HG03354 (cell line): ENCODE results near the gene SPDL1.

Experiments used
- ATAC-seq: cut with Tn5 transposase; IDR thresholded peaks from one replicate; pipeline ENCODE4 v1.9.1; 2021; ENCODE audit warnings: mild to moderate bottlenecking; ENCODE audit not compliant: unreplicated experiment, poor library complexity, severe bottlenecking

Gene SPDL1, protein sequence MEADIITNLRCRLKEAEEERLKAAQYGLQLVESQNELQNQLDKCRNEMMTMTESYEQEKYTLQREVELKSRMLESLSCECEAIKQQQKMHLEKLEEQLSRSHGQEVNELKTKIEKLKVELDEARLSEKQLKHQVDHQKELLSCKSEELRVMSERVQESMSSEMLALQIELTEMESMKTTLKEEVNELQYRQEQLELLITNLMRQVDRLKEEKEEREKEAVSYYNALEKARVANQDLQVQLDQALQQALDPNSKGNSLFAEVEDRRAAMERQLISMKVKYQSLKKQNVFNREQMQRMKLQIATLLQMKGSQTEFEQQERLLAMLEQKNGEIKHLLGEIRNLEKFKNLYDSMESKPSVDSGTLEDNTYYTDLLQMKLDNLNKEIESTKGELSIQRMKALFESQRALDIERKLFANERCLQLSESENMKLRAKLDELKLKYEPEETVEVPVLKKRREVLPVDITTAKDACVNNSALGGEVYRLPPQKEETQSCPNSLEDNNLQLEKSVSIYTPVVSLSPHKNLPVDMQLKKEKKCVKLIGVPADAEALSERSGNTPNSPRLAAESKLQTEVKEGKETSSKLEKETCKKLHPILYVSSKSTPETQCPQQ

DNA sequence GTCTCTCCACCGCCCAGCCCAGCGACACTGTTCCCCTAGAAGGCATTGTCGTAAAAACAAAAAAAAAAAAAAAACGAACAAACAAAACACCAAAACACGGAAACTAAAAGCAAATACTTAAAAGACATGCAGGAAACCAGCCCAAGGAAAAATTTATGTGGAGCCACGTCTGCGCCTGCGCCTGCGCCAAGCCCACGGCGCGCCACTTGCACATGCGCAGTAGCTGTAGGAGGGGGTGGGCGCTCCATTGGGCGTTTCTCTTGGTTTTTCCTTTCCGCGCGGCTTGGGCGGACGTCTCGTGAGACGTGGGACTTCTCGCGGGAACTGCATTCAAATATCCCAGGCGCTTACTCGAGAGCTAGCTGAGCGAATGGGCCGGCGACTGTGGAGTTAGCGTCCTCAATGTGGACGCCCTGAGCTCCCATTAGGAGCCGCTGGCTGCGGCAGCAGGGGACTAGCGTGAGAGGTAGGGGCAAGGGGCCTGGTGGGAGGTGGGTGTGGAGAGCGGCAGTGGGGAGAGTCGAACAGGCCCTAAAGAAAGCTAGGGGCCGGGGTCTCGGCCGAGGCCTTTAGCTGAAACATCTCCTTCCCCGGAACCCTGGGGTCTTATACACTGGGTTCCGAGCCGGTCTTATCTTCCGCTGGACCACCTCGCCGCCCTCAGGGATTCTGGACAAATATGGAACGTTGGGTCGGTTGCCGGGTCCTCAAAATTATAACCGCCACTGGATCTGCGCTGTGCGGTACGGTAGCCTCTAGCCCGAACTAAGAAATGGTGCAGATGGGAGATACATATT, at the start of gene SPDL1:
Gene SPDL1 (plus strand): TSS at position 350 of the 797 bp plus-strand sequence. CDS start 4,644 bp downstream, outside the sequence.
- ATAC-seq: peak; percentile 91

DNA sequence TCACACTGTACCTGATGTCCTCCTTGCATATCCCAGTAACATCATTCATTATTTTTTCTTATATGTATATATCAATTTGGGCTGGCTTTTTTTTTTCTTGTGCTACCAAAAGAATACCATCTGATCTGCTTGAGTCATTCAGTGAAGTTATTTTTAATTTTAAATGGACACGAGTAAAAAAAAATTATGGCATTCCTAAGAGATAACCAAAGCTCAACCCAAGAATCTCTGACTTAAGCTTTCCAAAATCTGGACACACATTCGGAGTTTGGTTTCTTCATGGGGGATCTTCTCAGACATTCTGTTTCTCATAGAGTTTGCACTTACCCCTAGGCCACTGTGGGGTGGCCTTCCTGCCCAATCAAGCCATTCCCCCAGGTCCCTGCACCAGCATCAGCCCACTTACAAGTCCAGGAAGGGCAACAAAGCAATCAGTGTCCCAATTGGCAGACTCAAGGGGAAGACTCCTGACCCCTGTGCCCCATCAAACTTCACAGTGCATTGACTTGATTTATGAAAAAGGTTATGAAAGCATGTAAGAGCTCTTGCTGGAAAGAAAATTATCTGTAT, 49.2 kb upstream of the SPDL1 start:
- no peak for ATAC-seq

DNA sequence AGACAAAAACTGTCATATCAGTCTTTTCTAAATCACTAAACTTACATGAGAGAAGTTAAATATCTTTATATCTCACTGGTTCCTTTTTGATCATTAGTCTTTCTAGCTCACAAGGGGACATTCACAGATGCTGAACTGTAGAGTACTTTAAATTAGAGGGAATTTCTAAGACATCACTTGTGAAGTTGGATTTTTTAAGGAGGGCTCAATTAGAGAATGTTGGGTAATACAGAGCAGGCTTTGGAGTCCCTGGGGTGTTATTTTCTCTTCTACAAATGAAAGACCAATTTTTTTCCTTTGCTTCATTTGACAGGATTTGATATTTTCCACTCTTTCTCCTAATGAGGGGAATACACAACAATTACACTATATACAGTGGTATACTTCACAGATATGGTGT, 48.6 kb upstream of the SPDL1 start:
- no peak for ATAC-seq

DNA sequence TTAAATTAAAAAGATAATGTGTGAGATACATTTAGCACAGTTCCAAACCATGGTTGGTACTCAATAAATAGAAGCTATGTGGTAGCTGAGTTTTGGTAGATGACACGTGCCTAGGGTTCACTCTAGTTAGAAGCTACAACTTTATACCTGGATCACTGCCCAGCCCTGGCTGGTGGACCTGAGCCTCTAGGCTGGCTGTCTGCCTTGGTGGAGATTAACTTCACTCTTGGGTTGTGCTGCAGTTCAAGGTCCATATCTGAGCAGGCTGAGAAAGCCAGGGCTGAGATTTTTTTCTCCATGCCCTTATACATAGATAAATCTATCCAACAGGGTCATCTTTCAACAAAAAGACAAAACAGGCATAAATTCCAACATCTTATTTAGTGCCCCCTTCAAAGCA, 44.6 kb upstream of the SPDL1 start:
- no peak for ATAC-seq

DNA sequence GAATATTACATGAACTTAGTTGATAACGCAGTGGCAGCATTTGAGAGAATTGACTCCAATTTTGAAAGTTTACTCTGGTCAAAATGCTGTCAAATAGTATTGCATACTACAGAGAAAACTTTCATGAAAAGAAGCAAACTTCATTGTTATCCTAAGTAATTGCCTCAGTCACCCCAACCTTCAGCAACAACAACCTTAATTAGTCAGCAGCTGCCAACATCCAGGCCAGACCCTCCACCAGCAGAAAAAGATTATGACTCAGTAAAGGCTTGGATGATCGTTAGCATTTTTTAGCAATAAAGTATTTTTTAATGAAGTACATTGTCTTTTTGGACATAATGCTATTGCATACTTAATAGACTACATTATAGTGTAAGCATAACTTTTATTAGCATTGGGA, 40.8 kb upstream of the SPDL1 start:
- ATAC-seq: no peak

DNA sequence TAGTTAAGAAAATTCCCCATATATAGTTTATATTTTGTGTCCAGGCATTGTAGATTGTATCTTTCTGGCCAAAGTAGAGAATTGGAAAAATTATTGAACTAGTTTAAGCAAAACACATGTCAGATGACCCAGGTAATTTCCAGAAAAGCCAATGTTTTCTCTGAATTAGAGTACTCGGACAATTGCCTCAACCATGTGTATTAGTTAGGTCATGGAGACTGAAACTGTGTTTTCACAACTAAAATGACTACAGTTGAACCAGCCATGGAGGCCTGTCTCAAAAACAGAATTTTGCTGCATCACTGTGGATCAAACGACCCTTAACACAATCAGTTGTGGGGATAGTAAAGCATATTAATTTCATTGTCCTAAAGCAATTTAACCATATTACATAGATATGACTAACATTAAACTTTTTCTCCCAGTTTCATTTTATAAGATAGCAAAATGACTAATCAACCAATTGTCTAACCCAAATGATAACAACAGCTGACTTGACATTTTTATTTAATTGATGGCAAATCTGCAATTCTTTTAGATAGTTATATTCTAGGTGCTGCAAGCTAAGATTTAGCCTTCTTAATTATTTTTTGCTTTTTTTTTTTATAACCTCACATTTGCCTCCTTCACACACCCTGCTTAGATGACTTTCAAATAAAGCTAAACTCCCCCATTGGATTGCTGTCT, 39.2 kb upstream of the SPDL1 start:
- ATAC-seq: no peak

DNA sequence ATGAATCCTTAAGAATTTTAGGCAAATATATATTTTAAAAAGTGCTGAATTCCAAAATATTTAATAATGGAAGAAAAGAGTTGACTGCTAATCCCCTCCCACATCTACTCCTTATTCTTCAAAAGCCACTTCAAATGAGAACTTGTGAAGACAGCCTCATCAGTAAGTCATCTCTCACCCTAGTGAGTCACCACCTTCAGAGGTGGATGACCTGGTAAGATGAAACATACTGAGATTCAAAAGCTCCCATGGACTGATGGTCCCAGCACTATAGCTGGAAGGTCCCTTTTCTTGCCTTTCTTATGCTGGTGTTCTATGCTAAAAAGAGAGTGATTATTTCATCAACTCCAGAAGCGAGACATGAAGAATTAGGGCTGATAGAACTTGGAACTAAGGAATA, 37.8 kb upstream of the SPDL1 start:
- no peak for ATAC-seq

DNA sequence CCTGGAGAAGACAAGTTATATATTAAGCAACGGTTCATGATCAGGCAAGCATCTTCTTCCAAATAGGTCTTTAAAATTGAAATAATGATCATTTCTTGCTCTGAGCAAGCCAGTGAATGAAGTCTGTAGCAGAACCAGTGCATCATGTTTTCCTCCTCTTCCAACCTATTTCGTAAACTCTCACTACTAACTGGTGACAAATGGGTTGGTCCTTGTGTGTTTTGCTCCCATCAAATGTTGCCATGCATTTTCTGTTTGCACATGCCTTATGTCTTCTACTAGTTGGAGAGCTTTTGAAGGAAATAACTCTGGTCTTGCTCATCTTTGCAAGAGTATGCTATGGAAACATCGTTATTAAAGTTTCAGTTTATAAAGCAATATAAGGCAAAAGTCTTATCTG, 37.2 kb upstream of the SPDL1 start:
- ATAC-seq: no peak

DNA sequence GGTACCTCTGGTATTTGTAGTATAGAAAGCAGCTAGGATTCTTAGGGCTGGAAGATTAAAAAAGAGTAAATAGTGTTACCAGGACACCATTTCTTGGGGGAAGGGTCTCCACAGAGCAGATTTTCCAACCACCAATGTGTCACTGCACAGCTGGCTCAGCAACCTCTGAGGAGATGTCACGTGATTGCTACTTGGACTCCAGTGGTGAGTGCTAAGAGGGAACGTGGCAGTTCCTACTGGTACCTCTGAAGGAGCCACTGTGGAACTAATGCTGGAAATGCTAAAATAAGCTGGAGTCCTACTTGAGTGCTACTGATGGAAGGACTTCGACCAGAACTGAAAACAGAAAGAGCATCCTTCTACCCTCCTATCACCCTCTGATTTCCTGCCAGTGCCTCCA, 36.1 kb upstream of the SPDL1 start:
- ATAC-seq: no peak

DNA sequence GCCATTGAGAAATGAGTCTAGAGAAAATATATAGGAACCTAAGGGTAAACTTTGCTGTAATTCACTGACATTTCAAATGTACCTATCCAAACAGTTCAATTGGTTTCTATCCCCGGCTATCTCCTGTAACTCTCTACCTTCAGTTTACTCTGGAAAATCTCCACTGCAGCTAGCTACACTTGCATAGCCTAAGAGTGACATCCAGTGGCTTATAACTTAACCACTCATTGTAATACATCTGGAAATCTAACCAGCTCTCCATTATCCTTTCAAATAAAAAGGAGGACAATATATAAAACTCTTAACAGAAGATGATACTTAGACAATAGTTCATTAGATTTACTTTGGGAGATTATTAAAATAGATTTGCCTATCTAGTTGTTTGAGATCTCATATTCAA, 35.3 kb upstream of the SPDL1 start:
- no peak for ATAC-seq

DNA sequence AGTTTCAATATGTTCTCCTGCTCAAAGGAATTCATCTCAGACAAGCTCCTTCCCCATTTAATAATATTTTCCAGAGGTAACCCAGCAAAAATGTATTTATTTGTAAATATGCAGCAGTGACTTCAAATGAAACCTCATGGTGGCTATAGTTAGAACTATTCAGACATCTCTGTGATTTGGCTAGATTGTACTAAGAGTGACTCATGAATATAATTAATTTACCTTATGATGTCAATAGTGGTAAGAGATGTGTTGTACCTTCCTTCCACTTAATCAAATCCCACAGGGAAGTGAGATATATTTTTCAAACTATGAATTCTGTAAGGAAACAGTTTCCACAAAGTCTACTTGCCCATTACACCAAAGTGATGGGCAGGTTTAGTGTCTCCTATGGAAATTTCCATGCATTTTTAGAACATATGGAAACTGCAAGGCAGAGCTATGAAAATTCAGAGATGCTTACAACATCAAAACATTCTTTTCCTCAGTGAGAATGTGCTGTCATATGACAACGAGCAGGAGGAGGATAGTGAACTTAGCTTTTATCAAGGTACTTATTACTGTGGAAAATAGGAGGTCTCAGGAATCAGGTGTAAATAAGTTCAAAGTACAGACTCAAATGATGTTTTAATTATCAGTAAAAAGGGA, 34.0 kb upstream of the SPDL1 start:
- no peak for ATAC-seq

DNA sequence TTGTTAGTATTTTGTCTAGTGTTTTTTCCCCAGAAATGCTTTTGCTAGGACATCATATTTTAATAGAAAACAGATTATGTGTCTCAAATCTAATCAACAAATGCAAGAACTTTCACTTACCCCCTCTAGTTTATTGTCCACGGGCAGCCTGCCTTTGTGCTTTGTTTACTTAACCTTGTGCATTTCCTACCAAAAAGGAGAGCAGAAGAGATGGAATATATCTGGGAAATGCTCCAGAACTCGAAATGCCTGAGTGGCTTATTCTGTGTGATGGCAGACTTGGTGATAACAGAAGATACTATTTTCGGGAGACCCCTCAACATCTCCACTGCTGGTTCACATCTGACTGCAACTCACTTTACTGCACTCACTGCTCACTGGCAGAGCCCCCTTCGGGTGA, 33.3 kb upstream of the SPDL1 start:
- ATAC-seq: no peak

DNA sequence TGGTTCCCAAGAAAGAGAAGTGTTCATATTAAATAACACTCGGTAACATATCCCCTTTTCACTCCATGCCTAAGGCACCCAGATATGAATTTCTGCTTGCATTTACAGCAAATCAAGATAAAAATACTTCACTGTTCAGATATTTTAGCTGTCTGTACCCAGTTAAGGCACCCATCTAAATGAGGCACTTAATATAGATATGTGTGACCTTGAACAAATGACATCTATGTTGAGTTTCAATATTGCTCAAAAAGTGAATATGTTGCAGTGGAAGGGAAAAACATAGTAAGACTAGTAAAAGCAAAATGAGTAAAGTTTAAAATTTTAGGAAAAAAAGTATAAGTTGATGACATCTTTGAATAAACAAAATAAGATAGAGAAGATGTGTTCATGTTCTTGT, 32.4 kb upstream of the SPDL1 start:
- no peak for ATAC-seq

DNA sequence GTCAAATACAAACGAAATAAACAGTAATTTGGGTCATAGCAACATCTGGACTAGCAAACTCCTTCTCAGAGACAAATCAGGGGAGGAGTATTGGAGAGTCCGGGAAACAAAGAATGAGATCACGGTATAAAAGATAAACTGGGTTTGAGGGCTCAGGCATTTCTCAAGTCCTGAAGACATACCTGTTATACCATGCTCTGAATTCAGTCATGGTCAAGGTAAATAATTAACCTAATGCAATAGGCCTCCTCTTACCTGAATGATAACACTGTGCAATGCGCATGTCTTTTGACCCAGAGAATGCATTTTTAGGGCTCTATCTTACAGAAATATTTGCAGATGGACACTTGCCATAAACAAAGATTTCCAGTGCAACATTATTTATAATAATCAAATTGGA, 31.9 kb upstream of the SPDL1 start:
- no peak for ATAC-seq

DNA sequence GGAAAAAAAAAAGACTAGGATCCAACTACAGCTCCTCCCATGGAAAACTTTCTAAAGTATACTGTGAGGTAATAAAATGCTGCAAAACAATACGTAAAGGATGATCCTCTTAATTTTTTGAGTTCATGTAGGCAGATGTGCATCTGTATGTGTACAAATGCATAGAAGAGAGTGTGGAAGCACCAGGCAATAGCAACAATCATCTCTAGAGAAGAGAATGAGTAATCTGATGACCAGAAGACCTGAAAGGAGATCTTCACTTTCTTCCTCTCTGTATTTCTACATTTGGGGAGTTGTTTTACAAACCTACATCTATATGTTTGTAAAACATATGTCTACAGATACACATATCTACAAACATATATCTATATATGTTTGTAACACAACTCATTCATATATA, 29.3 kb upstream of the SPDL1 start:
- peak; percentile 68 for ATAC-seq

DNA sequence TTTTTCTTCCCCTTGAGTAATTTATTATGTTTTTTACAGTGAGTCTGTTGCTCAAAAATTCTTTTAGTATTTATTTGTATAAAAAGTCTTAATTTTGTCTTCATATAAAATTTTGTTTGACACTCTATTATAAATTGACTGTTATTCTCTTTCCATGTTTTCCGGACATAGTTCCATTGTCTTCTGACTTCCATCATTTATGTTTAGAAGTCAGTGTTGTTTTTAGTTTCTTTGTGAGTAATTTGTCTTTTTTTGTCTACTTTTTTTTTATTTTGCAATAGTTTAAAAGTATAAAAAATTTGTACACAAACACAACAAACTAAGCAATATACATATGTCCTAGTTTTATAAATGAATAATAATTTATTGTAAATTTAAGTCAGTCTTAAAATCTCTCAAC, 25.7 kb upstream of the SPDL1 start:
- no peak for ATAC-seq

DNA sequence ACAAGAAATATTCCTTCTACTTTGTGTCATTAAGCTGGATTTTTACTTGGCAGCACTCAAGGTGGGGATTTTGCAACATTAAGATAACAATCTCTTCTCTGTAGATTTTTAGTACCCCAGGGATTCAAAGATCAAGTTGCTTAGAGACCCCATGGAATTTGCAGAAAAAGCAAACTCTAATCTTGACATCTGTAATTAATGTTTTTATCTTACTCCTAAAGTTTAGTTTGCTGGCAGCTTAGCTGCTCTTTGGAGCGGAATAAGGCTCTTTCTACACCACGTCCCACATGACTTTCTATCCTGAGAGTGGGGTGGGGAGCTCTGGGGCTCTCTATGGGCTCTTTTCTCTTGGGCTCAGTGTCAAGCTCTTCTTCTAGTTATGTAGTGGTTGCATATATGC, 21.7 kb upstream of the SPDL1 start:
- ATAC-seq: no peak

DNA sequence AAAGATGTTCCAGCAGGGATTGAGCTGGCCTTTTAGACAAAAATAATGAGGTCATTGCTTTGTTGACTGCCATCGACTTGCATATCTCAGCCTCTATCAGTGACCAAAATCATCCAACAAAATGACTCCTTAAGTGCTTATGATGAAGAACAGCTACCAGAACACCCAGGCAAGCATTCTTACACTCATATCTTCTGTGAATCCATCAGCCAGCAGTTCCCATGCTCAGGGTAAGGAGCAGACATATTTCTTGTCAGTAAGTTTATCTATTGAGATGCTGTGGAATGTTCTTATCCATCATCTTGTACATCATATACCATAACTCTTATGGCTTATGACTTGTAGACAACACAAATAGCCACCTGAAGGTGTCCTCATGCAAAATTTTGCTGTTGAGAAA, 20.2 kb upstream of the SPDL1 start:
- ATAC-seq: no peak

DNA sequence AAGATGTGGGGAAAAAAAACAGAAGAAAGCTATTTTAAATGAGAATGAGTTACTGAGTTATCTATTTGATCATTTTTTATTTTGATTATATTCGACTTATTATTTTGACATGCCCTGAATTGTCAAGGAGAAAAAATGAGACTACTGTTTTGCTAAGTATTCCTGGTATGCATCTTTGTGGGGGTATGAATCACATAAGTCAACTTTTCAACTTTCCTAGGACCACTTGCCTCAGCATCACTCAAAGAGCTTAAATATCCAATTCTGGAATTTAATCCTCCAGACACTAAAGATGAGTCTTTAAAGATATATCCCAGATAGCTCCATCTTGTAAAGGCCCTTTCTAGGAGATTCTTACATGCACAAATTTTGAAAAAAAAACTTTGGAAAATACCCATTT, 17.4 kb upstream of the SPDL1 start:
- ATAC-seq: no peak
